Stimulated activated CD4-positive, alpha-beta T cell treated with anti-CD3 and anti-CD28 coated beads, TNF-alpha, amount 100 ng/mL, for 48 hours (primary cell): Measurements from ENCODE around the gene HSPA2.
"Not testable (repeated sequence)": the region's sequence is repeated elsewhere in the genome, so short reads cannot be mapped to it uniquely, and the experiment has no call there.

Experiments used
- DNase-seq, 3 donors: peaks; one replicate each; pipeline ENCODE4 v3.0.0-alpha.2; 2020; ENCODE audit warnings: low read depth in 3 of 3

Gene HSPA2

DNA sequence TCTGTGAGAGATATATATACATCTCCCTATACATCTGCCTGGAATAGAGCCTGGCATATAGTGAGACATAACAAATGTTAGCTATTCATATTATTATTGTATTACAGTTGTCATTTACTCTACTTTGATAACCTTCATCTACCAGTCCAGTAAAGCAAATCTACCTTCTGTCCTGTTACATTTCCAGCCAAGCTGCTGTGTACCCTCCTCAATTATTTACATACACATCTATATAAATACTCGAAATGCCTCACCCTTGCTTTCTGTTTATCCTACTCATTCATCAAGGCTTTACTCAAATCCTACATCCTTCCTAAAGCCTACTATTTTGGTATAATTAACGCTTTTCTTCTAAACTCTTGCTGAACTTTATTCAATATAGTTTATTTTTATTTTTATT, 27.3 kb upstream of the HSPA2 start:
- no peak for DNase-seq

GRCh38 chr14:64515053-64515452, 25.5 kb upstream of the HSPA2 start:
- no peak for DNase-seq

- no peak for DNase-seq
Observed at GRCh38 chr14:64516969-64517368, 23.6 kb upstream of the HSPA2 start.

- DNase-seq, result not testable (repeated sequence)
Observed at GRCh38 chr14:64517667-64518066, 22.9 kb upstream of the HSPA2 start.

- DNase-seq, result no peak
Observed at GRCh38 chr14:64518229-64518628, 22.3 kb upstream of the HSPA2 start.

GRCh38 chr14:64520699-64521098, 19.8 kb upstream of the HSPA2 start:
- no peak for DNase-seq

DNA sequence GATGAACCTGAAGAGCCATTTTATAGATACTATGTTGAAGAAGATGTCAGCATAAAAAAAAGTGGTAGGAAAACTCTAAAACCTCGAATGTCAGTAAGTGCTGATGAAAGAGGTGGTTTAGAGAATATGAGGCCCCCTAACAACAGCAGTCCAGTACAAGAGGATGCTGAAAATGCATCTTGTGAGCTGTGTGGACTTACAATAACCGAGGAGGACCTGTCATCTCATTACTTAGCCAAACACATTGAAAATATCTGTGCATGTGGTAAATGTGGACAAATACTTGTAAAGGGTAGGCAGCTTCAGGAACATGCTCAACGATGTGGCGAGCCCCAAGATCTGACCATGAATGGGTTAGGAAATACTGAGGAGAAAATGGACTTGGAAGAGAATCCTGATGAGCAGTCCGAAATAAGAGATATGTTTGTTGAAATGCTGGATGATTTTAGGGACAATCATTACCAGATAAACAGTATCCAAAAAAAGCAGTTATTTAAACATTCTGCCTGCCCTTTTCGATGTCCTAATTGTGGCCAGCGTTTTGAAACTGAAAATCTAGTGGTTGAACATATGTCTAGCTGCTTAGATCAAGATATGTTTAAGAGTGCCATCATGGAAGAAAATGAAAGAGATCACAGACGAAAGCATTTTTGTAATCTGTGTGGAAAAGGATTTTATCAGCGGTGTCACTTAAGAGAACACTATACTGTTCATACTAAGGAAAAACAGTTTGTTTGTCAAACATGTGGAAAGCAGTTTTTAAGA, 17.8 kb upstream of the HSPA2 start:
- no peak for DNase-seq

DNA sequence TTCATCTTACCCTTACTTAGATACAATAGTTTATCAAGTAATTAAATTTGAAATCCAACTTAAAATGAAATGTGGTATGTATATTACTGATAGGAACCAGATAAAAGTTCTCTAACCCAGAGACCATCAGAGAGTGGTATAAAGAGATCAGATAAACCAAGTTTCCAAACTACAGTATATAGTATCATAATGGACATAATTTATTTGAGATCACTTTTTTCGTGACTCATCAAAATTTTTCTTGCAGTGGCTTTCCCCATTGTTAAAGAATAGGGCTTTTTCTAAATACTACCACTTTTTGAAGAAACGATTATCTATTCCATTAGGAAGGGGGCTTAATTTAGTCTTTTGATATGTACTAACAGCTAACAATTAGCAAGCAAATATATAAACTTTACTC, 15.2 kb upstream of the HSPA2 start:
- DNase-seq, result no peak

DNA sequence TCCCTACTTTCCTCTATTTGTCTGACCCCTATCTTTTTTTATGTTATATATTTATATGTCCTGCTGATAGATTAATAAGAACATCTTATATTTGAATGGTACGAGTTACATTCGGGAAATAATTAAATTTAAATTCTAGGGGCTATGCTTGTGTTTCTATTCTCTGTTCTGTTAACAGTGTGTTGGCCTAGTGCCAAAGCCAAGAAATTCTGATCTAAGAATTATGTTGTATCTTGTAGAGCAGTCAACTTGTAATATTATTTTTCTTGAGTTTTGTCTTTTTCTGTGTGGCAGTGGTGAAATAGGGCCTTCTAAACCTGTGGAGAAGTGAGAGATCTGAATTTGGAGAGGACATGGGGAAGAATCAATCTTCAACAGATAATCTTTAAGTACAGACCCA, 9.0 kb upstream of the HSPA2 start:
- no peak for DNase-seq

GRCh38 chr14:64536488-64537245, 3.9 kb upstream of the HSPA2 start:
- no peak for DNase-seq

DNA sequence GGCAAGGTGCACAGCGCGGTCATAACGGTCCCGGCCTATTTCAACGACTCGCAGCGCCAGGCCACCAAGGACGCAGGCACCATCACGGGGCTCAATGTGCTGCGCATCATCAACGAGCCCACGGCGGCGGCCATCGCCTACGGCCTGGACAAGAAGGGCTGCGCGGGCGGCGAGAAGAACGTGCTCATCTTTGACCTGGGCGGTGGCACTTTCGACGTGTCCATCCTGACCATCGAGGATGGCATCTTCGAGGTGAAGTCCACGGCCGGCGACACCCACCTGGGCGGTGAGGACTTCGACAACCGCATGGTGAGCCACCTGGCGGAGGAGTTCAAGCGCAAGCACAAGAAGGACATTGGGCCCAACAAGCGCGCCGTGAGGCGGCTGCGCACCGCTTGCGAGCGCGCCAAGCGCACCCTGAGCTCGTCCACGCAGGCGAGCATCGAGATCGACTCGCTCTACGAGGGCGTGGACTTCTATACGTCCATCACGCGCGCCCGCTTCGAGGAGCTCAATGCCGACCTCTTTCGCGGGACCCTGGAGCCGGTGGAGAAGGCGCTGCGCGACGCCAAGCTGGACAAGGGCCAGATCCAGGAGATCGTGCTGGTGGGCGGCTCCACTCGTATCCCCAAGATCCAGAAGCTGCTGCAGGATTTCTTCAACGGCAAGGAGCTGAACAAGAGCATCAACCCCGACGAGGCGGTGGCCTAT, 875 bp downstream of the HSPA2 start:
- no peak for DNase-seq

DNA sequence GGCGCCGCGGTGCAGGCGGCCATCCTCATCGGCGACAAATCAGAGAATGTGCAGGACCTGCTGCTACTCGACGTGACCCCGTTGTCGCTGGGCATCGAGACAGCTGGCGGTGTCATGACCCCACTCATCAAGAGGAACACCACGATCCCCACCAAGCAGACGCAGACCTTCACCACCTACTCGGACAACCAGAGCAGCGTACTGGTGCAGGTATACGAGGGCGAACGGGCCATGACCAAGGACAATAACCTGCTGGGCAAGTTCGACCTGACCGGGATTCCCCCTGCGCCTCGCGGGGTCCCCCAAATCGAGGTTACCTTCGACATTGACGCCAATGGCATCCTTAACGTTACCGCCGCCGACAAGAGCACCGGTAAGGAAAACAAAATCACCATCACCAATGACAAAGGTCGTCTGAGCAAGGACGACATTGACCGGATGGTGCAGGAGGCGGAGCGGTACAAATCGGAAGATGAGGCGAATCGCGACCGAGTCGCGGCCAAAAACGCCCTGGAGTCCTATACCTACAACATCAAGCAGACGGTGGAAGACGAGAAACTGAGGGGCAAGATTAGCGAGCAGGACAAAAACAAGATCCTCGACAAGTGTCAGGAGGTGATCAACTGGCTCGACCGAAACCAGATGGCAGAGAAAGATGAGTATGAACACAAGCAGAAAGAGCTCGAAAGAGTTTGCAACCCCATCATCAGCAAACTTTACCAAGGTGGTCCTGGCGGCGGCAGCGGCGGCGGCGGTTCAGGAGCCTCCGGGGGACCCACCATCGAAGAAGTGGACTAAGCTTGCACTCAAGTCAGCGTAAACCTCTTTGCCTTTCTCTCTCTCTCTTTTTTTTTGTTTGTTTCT, 1.7 kb downstream of the HSPA2 start:
- DNase-seq, result no peak

GRCh38 chr14:64542836-64543201, 2.3 kb downstream of the HSPA2 start:
- DNase-seq, result no peak

- no peak for DNase-seq
Observed at GRCh38 chr14:64544607-64545312, 4.2 kb downstream of the HSPA2 start.

DNA sequence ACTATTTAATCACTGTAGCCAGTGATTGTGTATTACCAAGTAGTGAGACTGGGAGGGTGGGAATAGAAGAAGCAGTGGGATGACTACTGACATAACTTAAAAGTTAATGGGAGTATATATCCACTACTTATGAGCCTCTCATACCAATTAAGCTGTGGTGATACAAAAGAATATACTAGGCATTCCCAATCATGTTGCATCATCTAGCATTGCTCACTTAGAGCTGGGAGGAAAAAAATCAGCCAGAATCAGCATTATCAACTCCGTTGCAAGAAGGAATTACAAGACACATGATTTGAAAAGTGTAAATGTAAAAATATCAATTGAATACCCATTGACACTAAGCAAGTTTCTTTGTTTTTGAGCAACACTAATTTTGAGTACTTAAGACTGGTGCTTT, 8.5 kb downstream of the HSPA2 start:
- DNase-seq, result no peak

DNA sequence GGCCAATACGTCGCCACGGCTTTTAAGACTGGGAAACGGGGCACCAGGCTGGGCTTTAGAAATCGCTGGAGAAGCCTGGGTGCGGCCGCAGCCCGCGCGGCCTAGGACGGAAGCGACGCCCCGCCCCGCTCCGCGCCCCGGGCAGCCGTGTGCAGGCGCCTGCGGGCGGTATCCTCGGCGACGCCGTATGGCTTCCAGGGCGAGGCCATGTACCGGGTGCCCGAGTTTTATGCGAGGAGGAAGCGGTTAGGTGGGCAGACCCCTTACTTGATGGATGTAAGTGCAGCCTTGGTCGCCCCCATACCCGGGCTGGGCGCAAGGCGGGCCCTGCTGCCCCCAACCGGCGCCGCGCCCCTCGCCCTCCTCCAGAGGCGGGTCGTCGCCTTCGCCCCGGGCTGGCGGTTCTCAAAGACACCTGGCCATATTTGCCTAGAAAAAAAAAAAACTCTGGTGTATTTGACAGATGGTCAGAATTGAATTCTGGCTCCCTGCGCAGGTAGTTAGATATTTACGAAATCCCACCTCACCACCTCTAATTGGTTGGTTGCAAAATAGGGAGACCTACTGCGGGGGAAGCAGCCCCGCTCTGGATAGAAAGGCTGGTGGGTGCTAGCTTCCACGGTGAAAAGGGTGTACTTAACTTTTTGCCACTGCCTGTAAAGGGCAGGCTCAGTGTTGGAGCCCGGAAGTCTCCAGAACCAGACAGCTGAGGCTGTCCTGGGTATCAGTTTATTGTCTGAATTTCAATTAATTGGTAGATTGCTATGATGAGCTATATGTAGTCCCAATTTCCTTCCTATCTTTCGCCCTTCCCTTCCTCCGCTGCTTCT, 9.5 kb downstream of the HSPA2 start, which contains the start of gene PPP1R36:
TSS of gene PPP1R36 (plus strand) at position 171 of the 830 bp plus-strand sequence. CDS start at position 208, 37 bp downstream.
- no peak for DNase-seq

DNA sequence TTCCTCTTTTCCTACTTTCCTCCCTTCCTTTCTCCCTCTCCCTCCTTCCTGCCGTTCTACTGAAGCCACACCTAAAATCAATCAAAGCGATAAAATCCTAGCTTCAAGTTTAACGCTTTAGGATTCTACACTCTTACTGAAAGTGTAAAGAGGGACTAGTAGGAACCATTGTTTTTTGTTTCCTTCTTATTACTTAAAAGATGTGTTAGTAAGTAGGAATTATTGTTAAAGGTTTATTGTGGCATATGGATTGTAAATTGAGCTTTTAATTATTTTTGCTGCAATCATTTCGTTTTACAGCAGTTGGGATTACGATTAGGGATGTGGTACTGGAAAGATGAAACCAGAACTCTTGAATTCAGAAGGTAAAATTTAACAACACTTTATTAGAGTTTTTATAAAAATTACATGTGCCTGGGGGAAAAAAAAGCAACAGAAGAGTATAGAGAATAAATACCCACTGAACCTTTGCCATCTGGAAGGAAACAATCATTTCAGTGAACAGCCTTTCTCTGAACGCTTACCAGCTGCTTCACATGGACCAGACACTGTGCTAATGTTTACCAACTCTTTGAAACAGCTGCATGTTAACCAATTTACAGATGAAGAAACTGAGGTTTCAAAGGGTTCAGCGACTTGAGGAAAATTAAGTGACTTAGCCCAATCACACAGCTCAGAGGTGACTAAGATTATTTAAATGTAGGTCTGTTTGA, 10.2 kb downstream of the HSPA2 start:
- no peak for DNase-seq

DNA sequence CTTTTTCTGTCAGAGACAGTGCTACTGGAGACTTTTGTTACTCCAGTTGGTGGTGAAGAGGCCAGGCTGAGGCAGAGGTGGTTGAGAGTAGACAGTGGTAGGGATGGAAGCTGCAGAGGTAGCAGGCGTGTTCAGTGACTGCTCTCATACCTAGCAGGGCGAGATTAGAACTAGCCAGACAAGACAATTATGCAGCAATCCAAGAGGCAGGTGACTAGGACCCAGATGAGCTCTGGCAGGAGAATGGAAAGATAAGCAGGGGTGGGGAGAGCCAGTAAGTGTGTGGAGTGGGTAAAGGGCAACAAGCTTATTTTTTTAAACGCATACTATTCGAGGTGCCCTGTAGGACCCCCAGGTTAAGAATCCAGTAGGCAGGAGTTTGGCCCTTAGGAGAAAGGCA, 14.0 kb downstream of the HSPA2 start:
- no peak for DNase-seq

DNA sequence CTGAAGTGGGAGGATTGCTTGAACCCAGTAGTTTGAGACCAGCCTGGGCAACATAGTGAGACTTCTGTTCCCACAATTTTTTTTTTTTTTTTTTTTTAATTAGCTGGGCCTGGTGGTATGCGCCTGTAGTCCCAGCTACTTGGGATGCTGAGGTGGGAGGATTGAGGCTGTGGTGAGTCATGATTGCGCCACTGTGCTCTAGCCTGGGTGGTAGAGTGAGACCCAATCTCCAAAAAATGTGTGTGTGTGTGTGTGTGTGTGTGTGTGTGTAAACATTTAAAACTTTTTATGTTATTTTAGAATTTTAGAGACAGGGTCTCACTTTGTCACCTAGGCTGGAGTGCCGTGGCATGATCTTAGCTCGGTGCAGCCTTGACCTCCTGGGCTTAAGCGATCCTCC, 16.0 kb downstream of the HSPA2 start:
- DNase-seq, result no peak
